Measurements from ENCODE around the gene TGFB1I1.
A peak's percentile ranks its signal among the peaks of the same experiment; 100 is the strongest.

The TGFB1I1 gene

GRCh38 chr16:31485571-31485970 is 13.6 kb downstream of the TGFB1I1 start:
- TF ChIP-seq POLR2AphosphoS5 (IDR thresholded peaks at IDR 0.05; ENCODE audit: low read depth, low read length) = no peak
- TF ChIP-seq TAF1 (IDR thresholded peaks at IDR 0.05; ENCODE audit: borderline replicate concordance, low read depth, low read length) = no peak
- no peak for TF ChIP-seq POLR2A (IDR thresholded peaks at IDR 0.05; ENCODE audit: low read depth, low read length)
- no peak for FAIRE-seq
- no peak for DNase-seq (ENCODE audit: insufficient read length)

- DNase-seq (ENCODE audit: insufficient read length) (no peak), FAIRE-seq (no peak)
- no peak for TF ChIP-seq POLR2AphosphoS5 (IDR thresholded peaks at IDR 0.05; ENCODE audit: low read depth, low read length)
- TF ChIP-seq POLR2A (IDR thresholded peaks at IDR 0.05; ENCODE audit: low read depth, low read length) = no peak
- no peak for TF ChIP-seq TAF1 (IDR thresholded peaks at IDR 0.05; ENCODE audit: borderline replicate concordance, low read depth, low read length)
Measured at GRCh38 chr16:31486045-31486444, 14.1 kb downstream of the TGFB1I1 start.

GRCh38 chr16:31487071-31487719 is 15.2 kb downstream of the TGFB1I1 start:
- FAIRE-seq (no peak), DNase-seq (ENCODE audit: insufficient read length) (no peak)
- no peak for TF ChIP-seq POLR2A (IDR thresholded peaks at IDR 0.05; ENCODE audit: low read depth, low read length)
- no peak for TF ChIP-seq TAF1 (IDR thresholded peaks at IDR 0.05; ENCODE audit: borderline replicate concordance, low read depth, low read length)
- no peak for TF ChIP-seq POLR2AphosphoS5 (IDR thresholded peaks at IDR 0.05; ENCODE audit: low read depth, low read length)

GRCh38 chr16:31487720-31488467 is 15.9 kb downstream of the TGFB1I1 start:
- DNase-seq (ENCODE audit: insufficient read length) = peak; percentile 71
- FAIRE-seq = no peak
- TF ChIP-seq POLR2A (IDR thresholded peaks at IDR 0.05; ENCODE audit: low read depth, low read length) = no peak
- no peak for TF ChIP-seq POLR2AphosphoS5 (IDR thresholded peaks at IDR 0.05; ENCODE audit: low read depth, low read length)
- no peak for TF ChIP-seq TAF1 (IDR thresholded peaks at IDR 0.05; ENCODE audit: borderline replicate concordance, low read depth, low read length)

- no peak for FAIRE-seq
- no peak for DNase-seq (ENCODE audit: insufficient read length)
- no peak for TF ChIP-seq TAF1 (IDR thresholded peaks at IDR 0.05; ENCODE audit: borderline replicate concordance, low read depth, low read length)
Measured at GRCh38 chr16:31488468-31489297, 16.7 kb downstream of the TGFB1I1 start.

- no peak for FAIRE-seq
- no peak for DNase-seq (ENCODE audit: insufficient read length)
- TF ChIP-seq POLR2A (IDR thresholded peaks at IDR 0.05; ENCODE audit: low read depth, low read length) = no peak
- TF ChIP-seq POLR2AphosphoS5 (IDR thresholded peaks at IDR 0.05; ENCODE audit: low read depth, low read length) = no peak
- no peak for TF ChIP-seq TAF1 (IDR thresholded peaks at IDR 0.05; ENCODE audit: borderline replicate concordance, low read depth, low read length)
Measured at GRCh38 chr16:31489298-31489564, 17.3 kb downstream of the TGFB1I1 start.

GRCh38 chr16:31489616-31490584 is 17.9 kb downstream of the TGFB1I1 start:
- no peak for FAIRE-seq
- no peak for DNase-seq (ENCODE audit: insufficient read length)
- TF ChIP-seq POLR2A (IDR thresholded peaks at IDR 0.05; ENCODE audit: low read depth, low read length) = no peak
- TF ChIP-seq TAF1 (IDR thresholded peaks at IDR 0.05; ENCODE audit: borderline replicate concordance, low read depth, low read length) = no peak
- TF ChIP-seq POLR2AphosphoS5 (IDR thresholded peaks at IDR 0.05; ENCODE audit: low read depth, low read length) = no peak

- FAIRE-seq (no peak), DNase-seq (ENCODE audit: insufficient read length) (no peak)
- TF ChIP-seq POLR2AphosphoS5 (IDR thresholded peaks at IDR 0.05; ENCODE audit: low read depth, low read length) (no peak), TAF1 (IDR thresholded peaks at IDR 0.05; ENCODE audit: borderline replicate concordance, low read depth, low read length) (no peak), POLR2A (IDR thresholded peaks at IDR 0.05; ENCODE audit: low read depth, low read length) (no peak)
Measured at GRCh38 chr16:31491778-31492418, 19.9 kb downstream of the TGFB1I1 start.

GRCh38 chr16:31493506-31494125 is 21.7 kb downstream of the TGFB1I1 start:
- no peak for TF ChIP-seq POLR2A (IDR thresholded peaks at IDR 0.05; ENCODE audit: low read depth, low read length)
- no peak for TF ChIP-seq POLR2AphosphoS5 (IDR thresholded peaks at IDR 0.05; ENCODE audit: low read depth, low read length)
- no peak for TF ChIP-seq TAF1 (IDR thresholded peaks at IDR 0.05; ENCODE audit: borderline replicate concordance, low read depth, low read length)
- no peak for FAIRE-seq
- no peak for DNase-seq (ENCODE audit: insufficient read length)

- FAIRE-seq (no peak), DNase-seq (ENCODE audit: insufficient read length) (no peak)
- TF ChIP-seq POLR2A (IDR thresholded peaks at IDR 0.05; ENCODE audit: low read depth, low read length) (no peak), POLR2AphosphoS5 (IDR thresholded peaks at IDR 0.05; ENCODE audit: low read depth, low read length) (no peak), TAF1 (IDR thresholded peaks at IDR 0.05; ENCODE audit: borderline replicate concordance, low read depth, low read length) (no peak)
Measured at GRCh38 chr16:31496670-31497069, 24.7 kb downstream of the TGFB1I1 start.
